ENCODE data around the gene ASGR2. TPM values are rescaled to one million over a fixed set of nuclear protein-coding genes. Genes with fewer than 3 reads are reported as not detected.
A peak's percentile ranks its signal among the peaks of the same experiment; 100 is the strongest.

Gene ASGR2
- total and polyA plus RNA-seq, 2 of the 13 experiments (the other 11 are each of a cell fraction or from before 2014, with no cell fraction given) = 320 to 754 TPM

GRCh38 chr17:7133424-7133823, 18.8 kb upstream of the ASGR2 start:
- in situ Hi-C loops (cut with HindIII; ENCODE audit: extremely low pct_ligation_motif_present, low pct_unique_long_range_greater_than_20kb) = no loop called here
- ChIA-PET CTCF (ENCODE audit: low intra/inter-chr PET ratio, low total read pairs) (interaction anchor here (0.8 to 1.6 kb wide), 2 partner anchors 81 to 88 kb away, joined by 3 to 5 read pairs; no protein-coding TSS in a partner anchor), POLR2A (interaction anchor here (0.7 to 2.6 kb wide), 15 partner anchors 19 to 148 kb away, joined by 3 to 77 read pairs (median 4); partner anchors contain the start of genes ACADVL, ASGR1, ASGR2 and DLG4)
- DNase-seq (ENCODE audit: low spot score) = peak; percentile 74
- peaks cover 72% of the 10 kb centered on the region for H3K4me1 ChIP-seq (ENCODE audit: insufficient read depth, low read length)
- no peaks in the 10 kb centered on the region for H3K9me3 ChIP-seq (ENCODE audit: low read length)
- intact Hi-C loops (cut with micrococcal nuclease; ENCODE audit: unreplicated experiment) = loop anchor here (2.0 kb wide), 1 partner anchor 19 kb away; the partner anchor contains the start of gene ASGR2
- BruUV-seq (replicated peaks) = no TSS peak
- peak overlapping the region; percentile 42; the same call in 1 of the 2 replicates for H3K4me2 ChIP-seq (ENCODE audit: low read depth, low read length)
- H4K20me1 ChIP-seq (ENCODE audit: insufficient read depth, low read length) = no peaks in the 10 kb centered on the region
- peak overlapping the region; percentile 77 for H3K27ac ChIP-seq (ENCODE audit: extremely low read length, insufficient read depth, low read length)
- peak; percentile 66 for ATAC-seq
- H3K4me3 ChIP-seq (replicated peaks in 1 of 3; ENCODE audit: insufficient read depth in 1 of 3, low read depth in 2 of 3, low read length in 3 of 3) = peak overlapping the region in 1 of 3 experiments; percentile 2; a peak in 1 of 6 replicates
- H3K36me3 ChIP-seq (replicated peaks in 1 of 2; ENCODE audit: control insufficient read depth in 1 of 2, insufficient read depth in 2 of 2, low read length in 2 of 2) = no peaks in the 10 kb centered on the region
- no peak overlapping the region for H2AFZ ChIP-seq (ENCODE audit: low read length)
- no peaks in the 10 kb centered on the region for H3K79me2 ChIP-seq (ENCODE audit: insufficient read depth, low read length)
- peak; percentile 28 for FAIRE-seq
- no peak overlapping the region for H3K9ac ChIP-seq (ENCODE audit: insufficient read depth, low read depth, low read length)
- WGBS (ENCODE audit: low lambda C conversion rate) = 35% methylated on average over 15 of the region's 19 CpGs
- H3K27me3 ChIP-seq (ENCODE audit: control insufficient read depth in 1 of 2, insufficient read depth in 2 of 2, low read length in 2 of 2) = no peaks in the 10 kb centered on the region
- no peak for TF ChIP-seq ZC3H13 (CRISPR knock-in tag; IDR thresholded peaks at IDR 0.05)
- TF ChIP-seq ZNF652 (CRISPR knock-in tag; IDR thresholded peaks at IDR 0.05; ENCODE audit: borderline replicate concordance, low read depth) = no peak
- TF ChIP-seq ZNF616 (CRISPR knock-in tag; IDR thresholded peaks at IDR 0.05; ENCODE audit: low read depth) = no peak
- no peak for TF ChIP-seq RCOR2 (CRISPR knock-in tag; IDR thresholded peaks at IDR 0.05)
- TF ChIP-seq RERE (CRISPR knock-in tag; IDR thresholded peaks at IDR 0.05; ENCODE audit: low read depth) = no peak
- peak; percentile 33; the same call in 1 of the 2 replicates for TF ChIP-seq ERF (CRISPR knock-in tag; IDR thresholded peaks at IDR 0.05)
- TF ChIP-seq IRF9 (CRISPR knock-in tag; IDR thresholded peaks at IDR 0.05; ENCODE audit: borderline replicate concordance) = no peak
- TF ChIP-seq TP53 (CRISPR knock-in tag; conservative IDR thresholded peaks at IDR 0.05) = no peak
- TF ChIP-seq NFE2L2 (IDR thresholded peaks at IDR 0.05; ENCODE audit: low read length) = no peak
- TF ChIP-seq ZNF234 (CRISPR knock-in tag; conservative IDR thresholded peaks at IDR 0.05) = no peak
- TF ChIP-seq TOPORS (CRISPR knock-in tag; IDR thresholded peaks at IDR 0.05) = no peak
- TF ChIP-seq SP2 (CRISPR knock-in tag; IDR thresholded peaks at IDR 0.05) = no peak
- TF ChIP-seq, protein P1, sequence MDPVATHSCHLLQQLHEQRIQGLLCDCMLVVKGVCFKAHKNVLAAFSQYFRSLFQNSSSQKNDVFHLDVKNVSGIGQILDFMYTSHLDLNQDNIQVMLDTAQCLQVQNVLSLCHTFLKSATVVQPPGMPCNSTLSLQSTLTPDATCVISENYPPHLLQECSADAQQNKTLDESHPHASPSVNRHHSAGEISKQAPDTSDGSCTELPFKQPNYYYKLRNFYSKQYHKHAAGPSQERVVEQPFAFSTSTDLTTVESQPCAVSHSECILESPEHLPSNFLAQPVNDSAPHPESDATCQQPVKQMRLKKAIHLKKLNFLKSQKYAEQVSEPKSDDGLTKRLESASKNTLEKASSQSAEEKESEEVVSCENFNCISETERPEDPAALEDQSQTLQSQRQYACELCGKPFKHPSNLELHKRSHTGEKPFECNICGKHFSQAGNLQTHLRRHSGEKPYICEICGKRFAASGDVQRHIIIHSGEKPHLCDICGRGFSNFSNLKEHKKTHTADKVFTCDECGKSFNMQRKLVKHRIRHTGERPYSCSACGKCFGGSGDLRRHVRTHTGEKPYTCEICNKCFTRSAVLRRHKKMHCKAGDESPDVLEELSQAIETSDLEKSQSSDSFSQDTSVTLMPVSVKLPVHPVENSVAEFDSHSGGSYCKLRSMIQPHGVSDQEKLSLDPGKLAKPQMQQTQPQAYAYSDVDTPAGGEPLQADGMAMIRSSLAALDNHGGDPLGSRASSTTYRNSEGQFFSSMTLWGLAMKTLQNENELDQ (CRISPR knock-in tag; IDR thresholded peaks at IDR 0.05; ENCODE audit: borderline replicate concordance) = no peak
- no peak for TF ChIP-seq ZNF75D (CRISPR knock-in tag; IDR thresholded peaks at IDR 0.05; ENCODE audit: borderline replicate concordance)
- no peak for TF ChIP-seq ZNF773 (CRISPR knock-in tag; IDR thresholded peaks at IDR 0.05; ENCODE audit: borderline replicate concordance)
- no peak for TF ChIP-seq ZIK1 (CRISPR knock-in tag; IDR thresholded peaks at IDR 0.05; ENCODE audit: borderline replicate concordance, low read depth)
- TF ChIP-seq ARNT (IDR thresholded peaks at IDR 0.05) = no peak
